H9 (cell line): Measurements from ENCODE around the gene LIN7A. TPM values are rescaled to one million over a fixed set of nuclear protein-coding genes. Genes with fewer than 3 reads are reported as not detected.

Experiments used
- DNase-seq: peaks from one replicate; pipeline ENCODE4 v3.0.0-alpha.2; 2017
- H2AFZ ChIP-seq: one replicate; pipeline ENCODE4 v1.6.1; 2013; ENCODE audit warnings: mild to moderate bottlenecking, low read length, control low read depth, moderate library complexity
- H2AK5ac ChIP-seq: 2 replicates; pipeline ENCODE4 v1.6.1; 2013; ENCODE audit warnings: low read length, control low read depth, mixed read lengths; ENCODE audit not compliant: insufficient read length
- H2BK120ac ChIP-seq: one replicate; pipeline ENCODE4 v1.6.1; 2013; ENCODE audit warnings: low read depth, mild to moderate bottlenecking, low read length, control low read depth, inconsistent platforms; ENCODE audit not compliant: poor library complexity, severe bottlenecking
- H2BK12ac ChIP-seq: 2 replicates; pipeline ENCODE4 v1.6.1; 2013; ENCODE audit warnings: low read length, control low read depth, mixed read lengths, low read depth; ENCODE audit not compliant: insufficient read length
- H2BK15ac ChIP-seq: 2 replicates; pipeline ENCODE4 v1.6.1; 2013; ENCODE audit warnings: low read depth, low read length, control low read depth
- H2BK20ac ChIP-seq: one replicate; pipeline ENCODE4 v1.6.1; 2013; ENCODE audit warnings: low read depth, mild to moderate bottlenecking, low read length, control low read depth, inconsistent platforms; ENCODE audit not compliant: poor library complexity, severe bottlenecking
- H2BK5ac ChIP-seq: 2 replicates; pipeline ENCODE4 v1.6.1; 2013; ENCODE audit warnings: low read length, control low read depth, mixed read lengths; ENCODE audit not compliant: insufficient read length
- H3K14ac ChIP-seq: 2 replicates; pipeline ENCODE4 v1.6.1; 2013; ENCODE audit warnings: low read length, control low read depth; ENCODE audit not compliant: insufficient read depth
- H3K18ac ChIP-seq: 2 replicates; pipeline ENCODE4 v1.6.1; 2013; ENCODE audit warnings: low read depth, mild to moderate bottlenecking, mixed read lengths, low read length, control low read depth; ENCODE audit not compliant: insufficient read length
- H3K23ac ChIP-seq: 2 replicates; pipeline ENCODE4 v1.6.1; 2013; ENCODE audit warnings: low read length, control low read depth, mixed read lengths, low read depth; ENCODE audit not compliant: insufficient read length
- H3K23me2 ChIP-seq: 2 replicates; pipeline ENCODE4 v1.6.1; 2013; ENCODE audit warnings: low read depth, mild to moderate bottlenecking, mixed read lengths, low read length, control low read depth; ENCODE audit not compliant: insufficient read length, poor library complexity, severe bottlenecking
- H3K27ac ChIP-seq: 2 replicates; pipeline ENCODE4 v1.5.1; 2013; ENCODE audit warnings: low read length, control low read depth, mixed read lengths, low read depth; ENCODE audit not compliant: insufficient read length
- H3K27me3 ChIP-seq: 2 replicates; pipeline ENCODE4 v1.6.1; 2013; ENCODE audit warnings: low read length, control low read depth, inconsistent platforms; ENCODE audit not compliant: insufficient read depth
- H3K4ac ChIP-seq: 2 replicates; pipeline ENCODE4 v1.6.1; 2013; ENCODE audit warnings: low read depth, mild to moderate bottlenecking, control low read depth, inconsistent platforms, low read length, moderate library complexity
- H3K4me1 ChIP-seq: 2 replicates; pipeline ENCODE4 v1.6.1; 2013; ENCODE audit warnings: low read length, control low read depth, inconsistent platforms; ENCODE audit not compliant: insufficient read depth
- H3K4me2 ChIP-seq: 2 replicates; pipeline ENCODE4 v1.6.1; 2013; ENCODE audit warnings: low read length, control low read depth, mixed read lengths; ENCODE audit not compliant: insufficient read length, insufficient read depth
- H3K56ac ChIP-seq: 2 replicates; pipeline ENCODE4 v1.6.1; 2013; ENCODE audit warnings: low read depth, mild to moderate bottlenecking, mixed read lengths, low read length, control low read depth; ENCODE audit not compliant: insufficient read length
- H3K79me1 ChIP-seq: 2 replicates; pipeline ENCODE4 v1.6.1; 2013; ENCODE audit warnings: low read depth, mild to moderate bottlenecking, moderate library complexity, low read length, control low read depth, inconsistent platforms; ENCODE audit not compliant: insufficient read depth, poor library complexity, severe bottlenecking
- H3K79me2 ChIP-seq: 2 replicates; pipeline ENCODE4 v1.6.1; 2013; ENCODE audit warnings: low read length, control low read depth, inconsistent platforms; ENCODE audit not compliant: insufficient read depth
- H3K9ac ChIP-seq: 2 replicates; pipeline ENCODE4 v1.6.1; 2013; ENCODE audit warnings: low read length, control low read depth, mixed read lengths; ENCODE audit not compliant: insufficient read length; ENCODE audit errors: extremely low read depth
- H3K9me3 ChIP-seq: one replicate; pipeline ENCODE4 v1.6.1; 2013; ENCODE audit warnings: low read depth, low read length, inconsistent platforms; ENCODE audit not compliant: control insufficient read depth
- H3T11ph ChIP-seq: one replicate; pipeline ENCODE4 v1.6.1; 2013; ENCODE audit warnings: mild to moderate bottlenecking, low read length, control low read depth, inconsistent platforms
- H4K20me1 ChIP-seq: one replicate; pipeline ENCODE4 v1.6.1; 2013; ENCODE audit not compliant: control insufficient read depth, insufficient read length, insufficient read depth
- H4K5ac ChIP-seq: 2 replicates; pipeline ENCODE4 v1.6.1; 2013; ENCODE audit warnings: low read depth, mild to moderate bottlenecking, mixed read lengths, low read length, control low read depth; ENCODE audit not compliant: insufficient read length
- H4K8ac ChIP-seq: replicated peaks from 2 replicates; pipeline ENCODE4 v1.6.1; 2013; ENCODE audit warnings: low read length, control low read depth, mixed read lengths, low read depth; ENCODE audit not compliant: insufficient read length
- H4K91ac ChIP-seq: 2 replicates; pipeline ENCODE4 v1.6.1; 2013; ENCODE audit warnings: low read depth, mild to moderate bottlenecking, moderate library complexity, mixed read lengths, low read length, control low read depth; ENCODE audit not compliant: insufficient read length
- H3K27ac Mint-ChIP-seq, 3 experiments: 2 replicates in 2 of 3; 3 replicates in 1 of 3; pipeline ENCODE4 v1.8.0; 2020 to 2021; ENCODE audit warnings: mixed read lengths in 3 of 3, mild to moderate bottlenecking in 1 of 3, moderate library complexity in 1 of 3
- H3K27me3 Mint-ChIP-seq: 2 replicates; pipeline ENCODE4 v1.8.0; 2021; ENCODE audit warnings: low read depth, mild to moderate bottlenecking, moderate library complexity, mixed read lengths
- H3K36me3 Mint-ChIP-seq, 3 experiments: 2 replicates in 2 of 3; 3 replicates in 1 of 3; pipeline ENCODE4 v1.8.0; 2020 to 2021; ENCODE audit warnings: low read depth in 3 of 3, mixed read lengths in 3 of 3; ENCODE audit not compliant: insufficient read depth in 1 of 3
- H3K4me1 Mint-ChIP-seq, 2 experiments: 2 replicates each; pipeline ENCODE4 v1.8.0; 2020; ENCODE audit warnings: mixed read lengths in 2 of 2
- H3K4me3 Mint-ChIP-seq, 2 experiments: 2 replicates in 1 of 2; 3 replicates in 1 of 2; pipeline ENCODE4 v1.8.0; 2020 to 2021; ENCODE audit warnings: mild to moderate bottlenecking in 2 of 2, mixed read lengths in 2 of 2, moderate library complexity in 1 of 2
- H3K9me3 Mint-ChIP-seq, 2 experiments: 2 replicates in 1 of 2; 3 replicates in 1 of 2; pipeline ENCODE4 v1.8.0; 2020; ENCODE audit warnings: mild to moderate bottlenecking in 2 of 2, mixed read lengths in 2 of 2, moderate library complexity in 1 of 2
- WGBS: extraction: QIAGEN DNeasy Blood & Tissue Kit; methylation state at CpG from one replicate; pipeline ENCODE4 v1.1.7; 2013; ENCODE audit warnings: missing lambda C conversion rate, low lambda C conversion rate, mixed read lengths; ENCODE audit not compliant: insufficient read length; ENCODE audit errors: extremely low coverage; 5-methylcytosine and 5-hydroxymethylcytosine counted together
- total RNA-seq: library from RNA; stranded (reverse); gene quantifications from 2 replicates; pipeline ENCODE4 v1.2.1, GENCODE V29; 2021
- TF ChIP-seq, protein P1 (sequence below): fragments of 200-600 bp; sonication (generic); conservative IDR thresholded peaks from 3 replicates; pipeline ENCODE4 v1.8.0; 2021; ENCODE audit warnings: antibody characterized with exemption, mild to moderate bottlenecking

The LIN7A gene
- total RNA-seq, 1 experiment from 2014 or later = 18.3 TPM

DNA sequence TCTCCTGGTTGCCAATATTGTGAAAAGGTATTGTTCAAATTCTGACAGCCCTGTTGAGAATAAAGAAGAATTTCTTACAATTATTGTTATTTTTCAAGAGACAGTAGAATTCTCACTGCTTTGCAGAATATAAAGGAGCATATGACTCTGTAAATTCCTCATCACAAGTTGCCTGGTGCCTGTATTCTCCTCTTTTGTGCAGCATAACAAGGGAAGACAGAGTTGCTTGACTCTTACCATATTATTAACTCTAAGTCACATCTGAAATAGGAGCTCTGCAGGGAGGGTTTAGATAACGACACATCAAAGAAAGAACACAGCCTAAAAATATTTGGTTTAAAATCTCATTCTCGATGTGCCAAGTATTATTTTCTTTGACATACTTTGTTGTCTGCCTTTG, 189.9 kb downstream of the LIN7A start:
- Mint-ChIP-seq H3K27me3 (no peaks in the 10 kb centered on the region), H3K9me3 (no peaks in the 10 kb centered on the region), H3K27ac (no peak overlapping the region), H3K4me1 (no peaks in the 10 kb centered on the region), H3K4me3 (no peak overlapping the region), H3K36me3 (no peaks in the 10 kb centered on the region)
- Histone ChIP-seq H2BK20ac (no peak overlapping the region), H3K4me2 (no peak overlapping the region), H3K14ac (no peak overlapping the region), H3K23me2 (no peaks in the 10 kb centered on the region), H2BK12ac (no peak overlapping the region), H2BK15ac (no peak overlapping the region), H4K5ac (no peak overlapping the region), H3K56ac (no peak overlapping the region), H4K20me1 (no peaks in the 10 kb centered on the region), H2AK5ac (no peak overlapping the region), H3K18ac (no peak overlapping the region), H3K23ac (no peak overlapping the region), H4K91ac (no peak overlapping the region), H3K4me1 (0 out of 2 replicates have a peak, but pooled peaks cover 2% of the 10 kb centered on the region), H4K8ac (no peak overlapping the region), H2BK5ac (no peak overlapping the region), H2AFZ (no peak overlapping the region), H3T11ph (no peak overlapping the region), H3K9me3 (no peaks in the 10 kb centered on the region), H3K79me1 (no peaks in the 10 kb centered on the region), H3K27ac (no peak overlapping the region), H3K9ac (no peak overlapping the region), H3K79me2 (no peaks in the 10 kb centered on the region), H2BK120ac (no peak overlapping the region), H3K4ac (no peak overlapping the region), H3K27me3 (no peaks in the 10 kb centered on the region)
- TF ChIP-seq, protein P1, sequence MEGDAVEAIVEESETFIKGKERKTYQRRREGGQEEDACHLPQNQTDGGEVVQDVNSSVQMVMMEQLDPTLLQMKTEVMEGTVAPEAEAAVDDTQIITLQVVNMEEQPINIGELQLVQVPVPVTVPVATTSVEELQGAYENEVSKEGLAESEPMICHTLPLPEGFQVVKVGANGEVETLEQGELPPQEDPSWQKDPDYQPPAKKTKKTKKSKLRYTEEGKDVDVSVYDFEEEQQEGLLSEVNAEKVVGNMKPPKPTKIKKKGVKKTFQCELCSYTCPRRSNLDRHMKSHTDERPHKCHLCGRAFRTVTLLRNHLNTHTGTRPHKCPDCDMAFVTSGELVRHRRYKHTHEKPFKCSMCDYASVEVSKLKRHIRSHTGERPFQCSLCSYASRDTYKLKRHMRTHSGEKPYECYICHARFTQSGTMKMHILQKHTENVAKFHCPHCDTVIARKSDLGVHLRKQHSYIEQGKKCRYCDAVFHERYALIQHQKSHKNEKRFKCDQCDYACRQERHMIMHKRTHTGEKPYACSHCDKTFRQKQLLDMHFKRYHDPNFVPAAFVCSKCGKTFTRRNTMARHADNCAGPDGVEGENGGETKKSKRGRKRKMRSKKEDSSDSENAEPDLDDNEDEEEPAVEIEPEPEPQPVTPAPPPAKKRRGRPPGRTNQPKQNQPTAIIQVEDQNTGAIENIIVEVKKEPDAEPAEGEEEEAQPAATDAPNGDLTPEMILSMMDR = no peak
- DNase-seq = no peak
- no CpG with 5 or more reads among the region's 2 CpGs for WGBS
